Activated CD4-positive, alpha-beta memory T cell treated with anti-CD3 and anti-CD28 coated beads for 36 hours (primary cell): ENCODE results near the gene CREB3L1. TPM values are rescaled to one million over a fixed set of nuclear protein-coding genes. Genes with fewer than 3 reads are reported as not detected.

Source experiments
- CTCF ChIA-PET: fragments of 350-600 bp; sonication (Branson Sonifier 250); formaldehyde crosslinking; loops from one replicate; lab custom pipeline; 2021; ENCODE audit warnings: antibody characterized with exemption, inconsistent platforms; lab: Charles Lee
- POLR2A ChIA-PET: fragments of 350-600 bp; sonication (Branson Sonifier 250); formaldehyde crosslinking; loops from one replicate; lab custom pipeline; 2021; ENCODE audit warnings: antibody characterized with exemption; lab: Charles Lee
- DNase-seq: peaks from one replicate; pipeline ENCODE4 v3.0.0-alpha.2; 2020
- H3K27ac Mint-ChIP-seq: one replicate; pipeline ENCODE4 v1.8.0; 2021; ENCODE audit warnings: mixed read lengths
- H3K27me3 Mint-ChIP-seq: one replicate; pipeline ENCODE4 v1.8.0; 2021; ENCODE audit warnings: mixed read lengths
- H3K36me3 Mint-ChIP-seq: one replicate; pipeline ENCODE4 v1.8.0; 2021; ENCODE audit warnings: mixed read lengths
- H3K4me1 Mint-ChIP-seq: one replicate; pipeline ENCODE4 v1.8.0; 2021; ENCODE audit warnings: low read depth, mixed read lengths
- H3K4me3 Mint-ChIP-seq: one replicate; pipeline ENCODE4 v1.8.0; 2021; ENCODE audit warnings: mild to moderate bottlenecking, mixed read lengths
- H3K9me3 Mint-ChIP-seq: one replicate; pipeline ENCODE4 v1.8.0; 2021; ENCODE audit warnings: mixed read lengths
- intact Hi-C: fragments of 100-400 bp; cut with micrococcal nuclease; formaldehyde crosslinking; loops from one replicate; pipeline ENCODE4 v1.15.1; 2023
- total RNA-seq, 2 experiments: library from RNA; stranded (reverse); gene quantifications; one replicate each; pipeline ENCODE4 v1.2.3, GENCODE V29; 2021

Gene CREB3L1
- total RNA-seq, 2 experiments from 2014 or later, result not detected

DNA sequence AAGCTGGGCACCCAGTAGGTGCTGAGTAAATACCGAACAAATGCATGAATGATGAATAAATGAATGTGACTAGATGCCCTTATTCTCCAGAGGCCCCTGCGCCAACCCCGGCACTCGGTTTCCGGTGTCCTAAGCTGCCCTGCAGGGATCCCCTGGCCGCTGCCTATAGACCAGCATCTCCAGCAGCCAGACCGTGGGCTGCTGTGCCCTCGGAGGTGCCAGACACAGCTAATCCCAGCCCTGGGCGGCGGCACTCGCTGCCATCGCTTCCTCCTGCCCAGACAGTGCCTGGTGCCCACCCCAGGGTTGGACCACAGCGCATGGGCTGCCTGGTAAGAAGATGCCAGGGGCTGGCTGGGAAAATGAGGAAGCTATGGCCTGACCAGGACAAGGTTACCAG lies 15.6 kb downstream of the CREB3L1 start:
- H3K27ac Mint-ChIP-seq, result no peak overlapping the region
- H3K27me3 Mint-ChIP-seq, result peaks cover 13% of the 10 kb centered on the region
- no peak overlapping the region for H3K4me3 Mint-ChIP-seq
- peaks cover 6% of the 10 kb centered on the region for H3K4me1 Mint-ChIP-seq
- ChIA-PET POLR2A (no interaction called here), CTCF (interaction anchor here (0.8 to 1.2 kb wide), 2 partner anchors 54 to 55 kb away, joined by 3 to 4 read pairs; no protein-coding TSS in a partner anchor)
- no peaks in the 10 kb centered on the region for H3K9me3 Mint-ChIP-seq
- intact Hi-C loops, result no loop called here
- no peak for DNase-seq
- H3K36me3 Mint-ChIP-seq, result no peaks in the 10 kb centered on the region

DNA sequence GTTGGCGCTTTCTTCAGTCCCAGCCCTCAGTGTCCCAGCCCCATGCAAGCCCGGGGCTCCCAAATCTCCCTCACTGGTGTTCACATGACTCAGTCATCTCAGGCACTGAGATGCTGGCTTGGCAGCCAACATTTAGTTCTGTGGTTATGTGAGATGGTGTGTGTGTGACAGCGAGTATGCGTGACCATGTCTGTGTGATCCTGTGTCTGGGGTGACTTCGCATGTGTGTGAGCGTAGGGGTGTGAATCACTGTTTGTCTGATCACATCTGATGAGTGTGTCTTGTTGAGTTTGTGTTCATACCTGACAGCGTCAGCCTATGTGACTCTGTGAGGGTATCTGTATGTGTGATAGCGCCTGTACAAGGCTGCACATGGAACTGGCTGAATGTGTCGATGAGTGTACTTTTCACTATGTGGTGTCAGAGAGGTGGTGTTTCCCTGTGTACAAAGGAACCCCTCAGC lies 16.2 kb downstream of the CREB3L1 start:
- no peaks in the 10 kb centered on the region for H3K36me3 Mint-ChIP-seq
- intact Hi-C loops, result no loop called here

DNA sequence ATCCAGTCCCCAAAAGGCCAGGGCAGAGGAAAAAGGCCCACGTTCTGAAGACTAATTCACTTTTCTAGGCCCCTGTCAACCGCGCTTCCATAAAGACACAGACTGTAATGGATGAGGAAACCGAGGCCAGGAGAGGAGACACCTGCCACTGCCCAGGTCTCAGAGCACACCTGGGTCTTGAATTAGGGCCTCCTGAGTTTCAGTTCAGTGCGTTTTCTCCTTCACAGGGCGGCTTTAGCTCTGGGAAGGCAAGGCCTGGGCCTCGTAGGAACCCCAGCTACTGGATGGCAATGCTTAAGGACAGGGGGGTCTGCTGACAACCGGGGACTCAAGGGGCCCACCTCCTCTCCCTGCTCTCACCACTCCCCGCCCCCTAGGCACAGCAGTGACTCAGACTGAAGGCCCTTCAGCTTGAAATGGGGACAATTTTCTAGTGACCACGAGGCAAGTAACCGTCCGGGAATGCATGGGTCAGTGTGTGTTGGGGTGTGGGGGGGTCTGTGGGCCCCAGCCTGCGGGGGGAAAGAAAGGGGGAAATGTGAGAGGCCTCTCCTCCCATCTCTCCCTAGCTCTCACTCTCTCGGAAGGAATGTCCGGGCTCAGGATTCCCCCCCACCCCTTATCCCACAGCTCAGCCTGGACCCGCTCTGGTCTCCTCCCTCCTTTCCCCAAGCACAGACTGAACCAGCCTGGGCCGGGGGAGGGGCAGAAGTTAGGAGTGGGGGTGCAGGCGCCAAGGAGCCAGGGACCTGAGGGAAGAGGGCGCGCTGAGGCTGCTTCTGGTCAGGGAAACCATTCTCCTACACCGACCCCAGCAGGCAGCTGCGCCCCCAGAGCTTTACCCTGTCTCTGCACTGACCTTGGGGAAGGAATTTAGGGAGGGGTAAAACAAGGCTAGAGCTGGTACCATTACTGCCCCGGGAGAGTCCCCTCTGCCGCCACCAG lies 17.2 kb downstream of the CREB3L1 start:
- peaks cover 7% of the 10 kb centered on the region for H3K4me1 Mint-ChIP-seq
- CTCF ChIA-PET, result interaction anchor here (0.5 to 3.4 kb wide), 8 partner anchors 10 to 56 kb away, joined by 3 to 33 read pairs (median 4); no protein-coding TSS in a partner anchor
- intact Hi-C loops, result no loop called here
- H3K27ac Mint-ChIP-seq, result no peak overlapping the region
- DNase-seq, result no peak
- H3K9me3 Mint-ChIP-seq, result no peaks in the 10 kb centered on the region
- H3K4me3 Mint-ChIP-seq, result peak overlapping the region; percentile 48
- H3K36me3 Mint-ChIP-seq, result no peaks in the 10 kb centered on the region
- POLR2A ChIA-PET, result interaction anchor here (1.1 kb wide), 1 partner anchor 24 kb away, joined by 3 read pairs; no protein-coding TSS in a partner anchor
- H3K27me3 Mint-ChIP-seq, result peaks cover 15% of the 10 kb centered on the region

More for the DNA sequence above, 16.2 kb downstream of the CREB3L1 start:
- H3K4me3 Mint-ChIP-seq, result no peak overlapping the region
- H3K27ac Mint-ChIP-seq, result no peak overlapping the region
- H3K27me3 Mint-ChIP-seq, result peaks cover 15% of the 10 kb centered on the region
- ChIA-PET POLR2A (no interaction called here), CTCF (interaction anchor here (0.8 kb wide), 1 partner anchor 55 kb away, joined by 3 read pairs; no protein-coding TSS in a partner anchor)
- no peaks in the 10 kb centered on the region for H3K9me3 Mint-ChIP-seq
- H3K4me1 Mint-ChIP-seq, result peaks cover 6% of the 10 kb centered on the region
- no peak for DNase-seq

DNA sequence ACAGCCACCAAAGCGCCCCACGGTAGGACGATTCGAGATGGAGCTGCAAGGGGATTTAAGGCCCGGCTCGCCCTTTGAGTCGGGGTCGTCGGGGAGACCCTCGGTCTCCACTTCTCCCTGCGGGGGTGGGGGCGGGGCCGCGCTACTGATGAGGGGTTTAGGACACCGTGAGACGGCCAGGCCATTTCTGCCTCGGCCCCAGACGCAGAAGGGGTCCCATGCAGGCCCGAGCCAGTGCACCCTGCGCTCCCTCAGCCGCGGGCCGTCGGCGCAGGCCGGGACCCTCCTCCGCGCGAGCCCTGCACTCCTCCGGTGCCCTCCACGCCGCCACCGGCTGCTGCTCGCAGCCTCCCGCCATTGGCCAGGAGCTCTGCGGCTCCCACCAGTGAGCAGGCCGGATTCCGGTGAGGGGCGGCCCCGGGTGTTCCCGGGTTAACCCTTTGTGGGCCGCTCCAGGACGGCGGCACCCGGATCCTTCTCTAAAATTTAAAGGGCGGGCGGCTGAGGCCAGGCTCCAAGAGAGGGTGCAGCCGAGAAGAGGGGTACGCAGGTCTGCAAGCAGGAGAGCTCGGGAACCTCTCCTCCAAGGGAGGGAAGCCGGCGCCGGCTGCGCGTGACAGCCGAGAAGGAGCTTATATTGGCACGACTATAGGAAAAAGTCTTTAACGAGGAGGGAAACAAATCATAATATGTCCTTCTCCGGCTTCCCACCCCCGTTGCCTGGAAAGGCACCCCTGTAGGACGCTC lies 18.0 kb downstream of the CREB3L1 start:
- intact Hi-C loops, result no loop called here
- peak; percentile 77 for DNase-seq

DNA sequence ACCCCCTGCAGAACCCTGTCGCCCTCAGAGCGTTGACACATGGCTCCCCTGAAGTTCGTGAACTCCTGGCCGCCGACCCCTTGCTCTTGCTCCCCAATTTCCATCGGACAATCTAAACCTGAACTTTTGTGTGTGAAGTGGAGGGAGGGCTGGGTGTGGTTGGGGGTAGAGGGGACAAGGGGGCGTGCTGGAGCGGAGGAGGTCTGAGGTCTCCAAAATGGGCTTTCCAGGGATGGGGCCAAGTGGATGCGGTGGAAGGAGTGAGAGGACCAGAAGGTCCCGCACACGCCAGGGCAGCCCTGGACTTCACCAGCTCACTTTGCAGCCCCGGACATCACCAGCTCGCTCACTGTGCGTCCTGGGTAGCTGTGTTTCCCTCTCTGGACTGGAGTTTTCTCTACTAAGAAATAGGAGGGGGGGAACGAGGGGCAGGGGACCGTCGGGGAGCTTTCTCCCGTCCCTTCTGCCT lies 18.6 kb downstream of the CREB3L1 start:
- ChIA-PET CTCF (interaction anchor here (0.6 to 3.4 kb wide), 11 partner anchors 8 to 58 kb away, joined by 3 to 33 read pairs (median 3); no protein-coding TSS in a partner anchor), POLR2A (interaction anchor here (1.4 to 1.8 kb wide), 2 partner anchors 53 to 57 kb away, joined by 3 to 6 read pairs; no protein-coding TSS in a partner anchor)
- no peak for DNase-seq
- H3K27me3 Mint-ChIP-seq, result peaks cover 15% of the 10 kb centered on the region
- no peaks in the 10 kb centered on the region for H3K9me3 Mint-ChIP-seq
- peak overlapping the region; percentile 70 for H3K4me3 Mint-ChIP-seq
- peaks cover 7% of the 10 kb centered on the region for H3K4me1 Mint-ChIP-seq
- H3K27ac Mint-ChIP-seq, result no peak overlapping the region
- intact Hi-C loops, result no loop called here
- H3K36me3 Mint-ChIP-seq, result no peaks in the 10 kb centered on the region

More for the DNA sequence above, 18.0 kb downstream of the CREB3L1 start:
- Mint-ChIP-seq H3K36me3 (no peaks in the 10 kb centered on the region), H3K4me3 (peak overlapping the region; percentile 70), H3K9me3 (no peaks in the 10 kb centered on the region), H3K27ac (no peak overlapping the region), H3K27me3 (peaks cover 15% of the 10 kb centered on the region), H3K4me1 (peaks cover 7% of the 10 kb centered on the region)
- ChIA-PET CTCF (interaction anchor here (0.5 to 3.4 kb wide), 9 partner anchors 9 to 57 kb away, joined by 3 to 33 read pairs (median 4); no protein-coding TSS in a partner anchor), POLR2A (interaction anchor here (1.1 to 1.8 kb wide), 3 partner anchors 24 to 56 kb away, joined by 3 to 6 read pairs (median 3); no protein-coding TSS in a partner anchor)

DNA sequence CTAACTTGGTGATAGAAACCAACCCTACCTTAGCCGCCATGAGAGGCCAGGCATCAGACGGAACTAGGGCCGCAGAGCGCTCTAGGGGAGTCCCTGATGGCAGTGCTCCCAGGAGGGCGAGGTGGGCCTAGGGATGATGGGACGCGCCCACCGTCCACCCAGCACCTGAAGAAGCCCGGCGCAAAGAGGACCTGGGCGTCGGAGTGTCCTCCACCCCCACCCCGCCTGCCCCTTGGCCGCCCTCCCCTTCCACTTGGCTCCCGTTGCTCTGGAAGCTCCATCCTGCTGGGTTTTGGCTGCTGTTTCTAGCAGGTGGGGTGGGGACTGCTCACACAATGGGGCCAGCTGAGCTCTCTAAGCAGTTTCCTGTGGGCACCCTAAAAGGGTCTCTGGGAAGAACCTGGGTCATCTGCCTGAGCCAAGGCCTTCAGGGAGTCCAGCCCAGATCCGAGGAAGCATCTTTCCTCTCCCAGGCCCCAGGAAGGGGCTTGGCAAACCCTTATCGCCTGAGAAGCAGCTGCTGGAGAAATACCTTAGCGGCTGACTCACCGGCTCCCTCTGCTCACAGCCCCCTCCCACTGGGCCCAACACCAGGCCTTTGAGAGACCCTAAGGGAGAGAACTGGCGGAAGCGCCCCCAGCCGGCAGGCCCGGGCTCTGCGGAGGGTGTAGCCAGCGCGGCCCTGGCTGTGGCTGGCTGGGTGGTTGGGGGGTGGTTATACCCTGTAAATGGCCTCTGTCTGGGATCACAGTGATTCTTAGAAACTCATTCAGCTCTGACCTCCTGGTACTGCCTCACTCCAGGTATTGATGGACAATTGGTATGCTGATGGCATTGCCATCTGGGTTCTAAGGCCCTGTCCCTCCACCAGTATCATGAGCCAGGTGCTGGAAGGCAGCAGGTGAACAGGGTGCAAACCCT lies 19.3 kb downstream of the CREB3L1 start:
- H3K27ac Mint-ChIP-seq, result no peak overlapping the region
- no peak overlapping the region for H3K4me3 Mint-ChIP-seq
- ChIA-PET POLR2A (interaction anchor here (0.5 to 1.8 kb wide), 3 partner anchors 54 to 345 kb away, joined by 3 to 6 read pairs (median 4); no protein-coding TSS in a partner anchor), CTCF (interaction anchor here (0.6 to 3.4 kb wide), 8 partner anchors 9 to 84 kb away, joined by 3 to 33 read pairs (median 3); no protein-coding TSS in a partner anchor)
- H3K36me3 Mint-ChIP-seq, result no peaks in the 10 kb centered on the region
- H3K4me1 Mint-ChIP-seq, result peaks cover 7% of the 10 kb centered on the region
- DNase-seq, result no peak
- H3K27me3 Mint-ChIP-seq, result peaks cover 15% of the 10 kb centered on the region
- no peaks in the 10 kb centered on the region for H3K9me3 Mint-ChIP-seq
- intact Hi-C loops, result no loop called here

DNA sequence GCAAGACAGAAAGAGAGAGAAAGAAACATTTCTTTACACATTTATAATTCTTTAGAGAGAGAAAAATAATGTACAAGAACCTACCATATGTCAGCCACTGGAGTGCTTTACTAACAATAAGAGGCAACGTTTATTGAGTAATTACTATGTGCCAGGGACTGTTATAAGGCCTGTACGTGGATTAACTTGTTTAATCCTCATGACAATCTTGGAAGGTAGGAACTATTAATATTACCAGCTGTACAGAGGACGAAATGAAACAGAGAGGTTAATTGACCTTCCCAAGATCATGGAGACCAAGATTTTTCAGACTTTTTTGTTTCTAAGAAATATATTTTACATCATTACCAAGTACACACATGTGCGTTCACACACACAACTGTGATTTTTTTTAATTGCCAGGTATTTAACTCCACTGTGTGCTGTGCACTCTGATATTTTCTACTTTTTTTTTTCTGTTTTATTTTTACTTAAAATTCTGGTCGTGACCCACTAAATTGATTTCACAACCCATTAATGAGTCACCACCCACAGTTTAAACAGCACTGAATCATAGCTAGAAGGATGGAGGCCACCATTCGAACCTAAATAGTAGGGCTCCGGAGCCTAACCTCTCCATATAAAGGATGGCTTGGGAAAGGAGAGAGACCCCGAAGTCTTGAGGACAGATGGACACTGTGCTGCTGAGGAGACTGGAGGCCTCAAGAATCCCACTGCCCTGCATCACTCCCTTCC lies 21.4 kb downstream of the CREB3L1 start:
- ChIA-PET CTCF (interaction anchor here (1.8 kb wide), 2 partner anchors 10 to 14 kb away, joined by 6 to 15 read pairs; no protein-coding TSS in a partner anchor), POLR2A (no interaction called here)
- Mint-ChIP-seq H3K36me3 (no peaks in the 10 kb centered on the region), H3K4me1 (peaks cover 7% of the 10 kb centered on the region), H3K4me3 (no peak overlapping the region), H3K9me3 (no peaks in the 10 kb centered on the region), H3K27me3 (peaks cover 15% of the 10 kb centered on the region), H3K27ac (no peak overlapping the region)
- intact Hi-C loops, result no loop called here
- DNase-seq, result no peak

DNA sequence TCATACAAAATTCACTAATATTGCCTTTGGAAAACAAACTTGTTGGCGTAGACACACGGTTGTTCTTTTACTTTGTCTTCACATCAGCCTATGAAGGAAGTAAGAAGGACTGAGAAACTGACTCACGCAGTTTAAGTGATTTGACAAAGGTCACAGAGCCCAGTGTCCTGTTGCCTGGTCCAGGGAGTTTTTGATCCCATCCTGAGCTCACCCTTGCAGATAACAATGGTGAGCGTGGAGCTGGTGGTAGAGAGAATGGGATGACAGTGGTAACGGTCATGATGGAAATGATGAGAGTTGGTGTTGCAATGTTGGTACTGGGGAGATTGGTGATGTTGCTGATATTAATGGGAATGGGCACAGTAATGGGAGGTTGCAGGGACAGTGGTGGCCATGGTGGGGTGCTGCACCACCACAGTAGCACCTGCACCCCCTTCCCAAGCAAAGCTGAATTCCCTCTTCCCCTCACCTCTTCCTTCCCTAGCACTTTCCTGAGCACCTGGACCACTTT lies 22.0 kb downstream of the CREB3L1 start:
- H3K4me1 Mint-ChIP-seq, result peaks cover 7% of the 10 kb centered on the region
- H3K36me3 Mint-ChIP-seq, result no peaks in the 10 kb centered on the region
- H3K4me3 Mint-ChIP-seq, result no peak overlapping the region
- DNase-seq, result no peak
- POLR2A ChIA-PET, result no interaction called here
- no peak overlapping the region for H3K27ac Mint-ChIP-seq
- CTCF ChIA-PET, result interaction anchor here (1.0 to 1.8 kb wide), 3 partner anchors 9 to 50 kb away, joined by 3 to 15 read pairs (median 6); no protein-coding TSS in a partner anchor
- peaks cover 15% of the 10 kb centered on the region for H3K27me3 Mint-ChIP-seq
- H3K9me3 Mint-ChIP-seq, result no peaks in the 10 kb centered on the region
- intact Hi-C loops, result no loop called here

DNA sequence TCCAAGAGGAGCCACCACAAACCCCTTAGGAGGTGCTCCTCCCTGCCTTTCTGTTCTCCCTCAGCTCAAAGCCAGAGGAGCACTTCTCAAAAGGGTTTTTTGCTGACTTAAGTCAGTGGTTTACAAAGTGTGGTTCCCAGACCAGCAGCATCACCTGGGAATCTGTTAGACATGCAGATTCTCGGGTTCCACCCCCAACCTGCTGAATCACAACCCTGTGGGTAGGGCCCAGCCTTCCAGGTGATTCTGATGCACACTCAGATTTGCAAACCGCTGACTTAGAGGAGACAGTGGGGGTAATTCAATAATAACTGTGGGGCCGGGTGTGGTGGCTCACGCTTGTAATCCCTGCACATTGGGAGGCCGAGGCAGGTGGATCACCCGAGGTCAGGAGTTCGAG lies 22.8 kb downstream of the CREB3L1 start:
- H3K4me3 Mint-ChIP-seq, result no peak overlapping the region
- H3K36me3 Mint-ChIP-seq, result no peaks in the 10 kb centered on the region
- peaks cover 7% of the 10 kb centered on the region for H3K4me1 Mint-ChIP-seq
- ChIA-PET POLR2A (no interaction called here), CTCF (interaction anchor here (1.0 to 1.8 kb wide), 3 partner anchors 8 to 50 kb away, joined by 3 to 15 read pairs (median 6); no protein-coding TSS in a partner anchor)
- peaks cover 15% of the 10 kb centered on the region for H3K27me3 Mint-ChIP-seq
- H3K27ac Mint-ChIP-seq, result no peak overlapping the region
- intact Hi-C loops, result no loop called here
- H3K9me3 Mint-ChIP-seq, result no peaks in the 10 kb centered on the region
- peak; percentile 65 for DNase-seq

DNA sequence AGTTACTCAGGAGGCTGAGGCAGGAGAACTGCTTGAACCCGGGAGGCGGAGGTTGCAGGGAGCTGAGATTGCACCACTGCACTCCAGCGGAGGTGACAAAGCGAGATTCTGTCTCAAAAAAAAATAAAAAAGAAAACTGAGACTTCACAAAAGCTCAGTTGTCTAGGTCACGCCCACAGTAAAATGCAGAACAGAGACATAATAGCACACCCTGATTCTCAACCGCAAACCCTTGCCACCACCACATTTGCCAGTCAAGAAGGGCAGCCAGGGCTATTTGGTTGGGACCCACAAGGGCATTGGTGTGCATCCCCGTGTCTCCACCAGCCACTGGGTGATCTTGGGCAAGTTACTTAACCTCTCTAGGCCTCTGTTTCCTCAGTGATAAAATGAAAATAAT lies 25.4 kb downstream of the CREB3L1 start:
- ChIA-PET CTCF (interaction anchor here (2.3 kb wide), 1 partner anchor 13 kb away, joined by 7 read pairs; no protein-coding TSS in a partner anchor), POLR2A (no interaction called here)
- Mint-ChIP-seq H3K9me3 (no peaks in the 10 kb centered on the region), H3K27me3 (peaks cover 4% of the 10 kb centered on the region), H3K4me1 (peaks cover 2% of the 10 kb centered on the region), H3K36me3 (no peaks in the 10 kb centered on the region), H3K4me3 (no peak overlapping the region), H3K27ac (no peak overlapping the region)
- intact Hi-C loops, result no loop called here
- no peak for DNase-seq
